Liver (tissue), 9 donors: ENCODE measurements around the gene USP47. TPM values are rescaled to one million over a fixed set of nuclear protein-coding genes. Genes with fewer than 3 reads are reported as not detected.

Experiments
- DNase-seq: peaks from one replicate; pipeline ENCODE4 v3.0.0-alpha.2; 2017; ENCODE audit warnings: low spot score
- H3K27ac ChIP-seq, 2 donors: one replicate each; pipeline ENCODE4 v1.7.0; 2013; ENCODE audit warnings: inconsistent platforms in 2 of 2, low read length in 2 of 2, control low read depth in 1 of 2, low read depth in 1 of 2, mild to moderate bottlenecking in 1 of 2
- H3K27me3 ChIP-seq, 4 donors: one replicate each; pipeline versions ENCODE4 v1.6.1 to v1.7.0; 2013; ENCODE audit warnings: low read length in 3 of 4, inconsistent platforms in 1 of 4, mild to moderate bottlenecking in 1 of 4, moderate library complexity in 1 of 4; ENCODE audit not compliant: control insufficient read depth in 4 of 4, insufficient read depth in 4 of 4
- H3K36me3 ChIP-seq, 4 donors: one replicate each; pipeline versions ENCODE4 v1.6.1 to v1.7.0; 2013; ENCODE audit warnings: low read length in 3 of 4, mild to moderate bottlenecking in 3 of 4, low read depth in 1 of 4, moderate library complexity in 1 of 4; ENCODE audit not compliant: control insufficient read depth in 4 of 4, insufficient read depth in 3 of 4
- H3K4me1 ChIP-seq, 4 donors: one replicate each; pipeline versions ENCODE4 v1.6.1 to v1.7.0; 2013; ENCODE audit warnings: low read length in 3 of 4, mild to moderate bottlenecking in 3 of 4, moderate library complexity in 1 of 4; ENCODE audit not compliant: control insufficient read depth in 4 of 4, insufficient read depth in 4 of 4
- H3K4me3 ChIP-seq, 3 donors: one replicate each; pipeline versions ENCODE4 v1.6.1 to v1.7.0; 2013; ENCODE audit warnings: low read length in 3 of 3, control low read depth in 1 of 3, low read depth in 1 of 3, mild to moderate bottlenecking in 1 of 3
- H3K9ac ChIP-seq, 2 donors: one replicate each; pipeline ENCODE4 v1.7.0; 2013; ENCODE audit warnings: low read length in 2 of 2, mild to moderate bottlenecking in 2 of 2, moderate library complexity in 2 of 2, control low read depth in 1 of 2, low read depth in 1 of 2
- H3K9me3 ChIP-seq, 4 donors: one replicate each; pipeline versions ENCODE4 v1.6.1 to v1.7.0; 2013; ENCODE audit warnings: low read length in 3 of 4; ENCODE audit not compliant: control insufficient read depth in 4 of 4
- ATF3 ChIP-seq: IDR thresholded peaks from 2 replicates; pipeline ENCODE4 v1.6.1; 2016; ENCODE audit warnings: antibody characterized with exemption
- CTCF ChIP-seq: fragments of 150-350 bp; IDR thresholded peaks from 2 replicates; pipeline ENCODE4 v1.5.1; 2017; ENCODE audit warnings: improper control_type of control experiment, low read depth, low read length; ENCODE audit not compliant: missing input control
- EGR1 ChIP-seq, 2 donors: IDR thresholded peaks; 2 replicates each; pipeline ENCODE4 v1.6.1; 2016 to 2018; ENCODE audit warnings: antibody characterized with exemption in 2 of 2, low read depth in 2 of 2
- FOXA1 ChIP-seq: IDR thresholded peaks from 2 replicates; pipeline ENCODE4 v1.6.1; 2016; ENCODE audit warnings: antibody characterized with exemption
- FOXA2 ChIP-seq: IDR thresholded peaks from 2 replicates; pipeline ENCODE4 v1.6.1; 2016; ENCODE audit warnings: antibody characterized with exemption
- GABPA ChIP-seq, 2 donors: IDR thresholded peaks in 1 of 2; conservative IDR thresholded peaks in 1 of 2; 2 replicates each; pipeline ENCODE4 v1.6.1; 2016; ENCODE audit warnings: antibody characterized with exemption in 2 of 2, mild to moderate bottlenecking in 1 of 2, moderate library complexity in 1 of 2
- HNF4A ChIP-seq, 2 donors: conservative IDR thresholded peaks; 2 replicates each; pipeline ENCODE4 v1.6.1; 2016; ENCODE audit warnings: antibody characterized with exemption in 2 of 2, mild to moderate bottlenecking in 2 of 2
- HNF4G ChIP-seq: IDR thresholded peaks from 2 replicates; pipeline ENCODE4 v1.6.1; 2016; ENCODE audit warnings: antibody characterized with exemption
- JUND ChIP-seq, 2 donors: IDR thresholded peaks; 2 replicates each; pipeline ENCODE4 v1.6.1; 2016; ENCODE audit warnings: antibody characterized with exemption in 2 of 2
- MAX ChIP-seq: IDR thresholded peaks from 2 replicates; pipeline ENCODE4 v1.6.1; 2016; ENCODE audit warnings: antibody characterized with exemption
- NR2F2 ChIP-seq: IDR thresholded peaks from 2 replicates; pipeline ENCODE4 v1.6.1; 2016; ENCODE audit warnings: antibody characterized with exemption
- RAD21 ChIP-seq, 2 donors: IDR thresholded peaks; 2 replicates each; pipeline ENCODE4 v1.6.1; 2016; ENCODE audit warnings: antibody characterized with exemption in 2 of 2, mild to moderate bottlenecking in 2 of 2
- REST ChIP-seq: IDR thresholded peaks from 2 replicates; pipeline ENCODE4 v1.6.1; 2016; ENCODE audit warnings: antibody characterized with exemption, mild to moderate bottlenecking
- RXRA ChIP-seq, 2 donors: IDR thresholded peaks; 2 replicates each; pipeline ENCODE4 v1.6.1; 2017 to 2018; ENCODE audit warnings: antibody characterized with exemption in 2 of 2, mild to moderate bottlenecking in 1 of 2
- SP1 ChIP-seq: IDR thresholded peaks from 2 replicates; pipeline ENCODE4 v1.6.1; 2018; ENCODE audit warnings: antibody characterized with exemption, mild to moderate bottlenecking
- TAF1 ChIP-seq: conservative IDR thresholded peaks from 2 replicates; pipeline ENCODE4 v1.6.1; 2016; ENCODE audit warnings: antibody characterized with exemption, mild to moderate bottlenecking
- YY1 ChIP-seq: IDR thresholded peaks from 2 replicates; pipeline ENCODE4 v1.6.1; 2016; ENCODE audit warnings: antibody characterized with exemption, mild to moderate bottlenecking
- WGBS: extraction: QIAGEN DNeasy Blood & Tissue Kit; methylation state at CpG from one replicate; pipeline ENCODE4 v1.1.7; 2013; 5-methylcytosine and 5-hydroxymethylcytosine counted together
- polyA plus RNA-seq, 2 donors: library from polyadenylated mRNA; stranded (reverse) in 1 of 2; unstranded in 1 of 2; fragments of 200-250 nt in 1 of 2; fragments of >200 nt in 1 of 2; fragmentation: Nextera tagmentation in 1 of 2; extraction: Ambion mirVana in 1 of 2; gene quantifications; one replicate each; pipeline versions ENCODE4 v1.2.1 to v1.2.3, GENCODE V29; 2013 to 2015
- total RNA-seq, 2 donors: library from RNA; depleted of rRNA; stranded (reverse); fragments of >200 nt; gene quantifications; one replicate each; pipeline ENCODE4 v1.2.3, GENCODE V29; 2014
- TF ChIP-seq, protein P1 (sequence below): IDR thresholded peaks from 2 replicates; pipeline ENCODE4 v1.6.1; 2016; ENCODE audit warnings: antibody characterized with exemption
- donor health status: healthy.
- donor health status: healthy.
- donor health status: healthy.
- donor health status: healthy.
- donor health status: healthy.

USP47 gene
- total and polyA plus RNA-seq, 4 donors: 14.9 to 55.1 (median 32.2) TPM

DNA sequence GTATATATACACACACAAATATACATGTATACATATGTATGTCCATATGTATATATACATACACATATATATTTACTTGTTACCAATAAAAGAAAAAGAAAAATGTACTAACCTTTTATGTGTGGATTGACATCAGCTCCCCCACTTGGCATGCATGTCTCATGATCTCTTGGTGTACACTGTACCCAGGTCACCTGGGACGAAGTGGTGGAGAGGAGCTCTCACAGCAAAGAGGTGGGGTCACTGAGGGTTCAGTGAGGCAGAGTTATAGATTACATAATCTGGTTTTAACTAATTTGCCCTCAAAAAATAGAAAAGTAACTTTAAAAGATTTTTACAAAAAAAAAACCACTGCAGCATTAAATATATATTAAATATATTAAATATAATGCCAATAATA, 15.5 kb upstream of the USP47 start:
- no peak for DNase-seq
- Histone ChIP-seq H3K36me3 (no peaks in the 10 kb centered on the region), H3K9ac (no peak overlapping the region), H3K9me3 (no peaks in the 10 kb centered on the region), H3K27me3 (no peaks in the 10 kb centered on the region), H3K4me1 (no peaks in the 10 kb centered on the region), H3K27ac (no peak overlapping the region), H3K4me3 (no peak overlapping the region)
- WGBS: 67% methylated on average over 1 of the region's 1 CpG
- TF ChIP-seq YY1 (no peak), RXRA (IDR thresholded peaks at IDR 0.05) (no peak), HNF4G (no peak), FOXA2 (no peak), JUND (IDR thresholded peaks at IDR 0.05) (no peak), GABPA (IDR thresholded peaks at IDR 0.05 in 1 of 2, conservative IDR thresholded peaks at IDR 0.05 in 1 of 2) (no peak), SP1 (no peak), ATF3 (no peak), REST (no peak), HNF4A (conservative IDR thresholded peaks at IDR 0.05) (no peak), RAD21 (IDR thresholded peaks at IDR 0.05) (no peak), NR2F2 (no peak), EGR1 (IDR thresholded peaks at IDR 0.05; ENCODE audit: low read depth in 2 of 2) (no peak), FOXA1 (no peak), TAF1 (no peak), CTCF (no peak), MAX (no peak)
- TF ChIP-seq, protein P1, sequence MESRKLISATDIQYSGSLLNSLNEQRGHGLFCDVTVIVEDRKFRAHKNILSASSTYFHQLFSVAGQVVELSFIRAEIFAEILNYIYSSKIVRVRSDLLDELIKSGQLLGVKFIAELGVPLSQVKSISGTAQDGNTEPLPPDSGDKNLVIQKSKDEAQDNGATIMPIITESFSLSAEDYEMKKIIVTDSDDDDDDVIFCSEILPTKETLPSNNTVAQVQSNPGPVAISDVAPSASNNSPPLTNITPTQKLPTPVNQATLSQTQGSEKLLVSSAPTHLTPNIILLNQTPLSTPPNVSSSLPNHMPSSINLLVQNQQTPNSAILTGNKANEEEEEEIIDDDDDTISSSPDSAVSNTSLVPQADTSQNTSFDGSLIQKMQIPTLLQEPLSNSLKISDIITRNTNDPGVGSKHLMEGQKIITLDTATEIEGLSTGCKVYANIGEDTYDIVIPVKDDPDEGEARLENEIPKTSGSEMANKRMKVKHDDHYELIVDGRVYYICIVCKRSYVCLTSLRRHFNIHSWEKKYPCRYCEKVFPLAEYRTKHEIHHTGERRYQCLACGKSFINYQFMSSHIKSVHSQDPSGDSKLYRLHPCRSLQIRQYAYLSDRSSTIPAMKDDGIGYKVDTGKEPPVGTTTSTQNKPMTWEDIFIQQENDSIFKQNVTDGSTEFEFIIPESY: no peak
